ENCODE results near the gene COMT. TPM values are rescaled to one million over a fixed set of nuclear protein-coding genes. Genes with fewer than 3 reads are reported as not detected.
A peak's percentile ranks its signal among the peaks of the same experiment; 100 is the strongest.

COMT gene
- total and polyA plus RNA-seq, 9 of the 15 experiments (the other 6 are each of a cell fraction or from before 2014, with no cell fraction given), result 12.5 to 351 (median 155) TPM

DNA sequence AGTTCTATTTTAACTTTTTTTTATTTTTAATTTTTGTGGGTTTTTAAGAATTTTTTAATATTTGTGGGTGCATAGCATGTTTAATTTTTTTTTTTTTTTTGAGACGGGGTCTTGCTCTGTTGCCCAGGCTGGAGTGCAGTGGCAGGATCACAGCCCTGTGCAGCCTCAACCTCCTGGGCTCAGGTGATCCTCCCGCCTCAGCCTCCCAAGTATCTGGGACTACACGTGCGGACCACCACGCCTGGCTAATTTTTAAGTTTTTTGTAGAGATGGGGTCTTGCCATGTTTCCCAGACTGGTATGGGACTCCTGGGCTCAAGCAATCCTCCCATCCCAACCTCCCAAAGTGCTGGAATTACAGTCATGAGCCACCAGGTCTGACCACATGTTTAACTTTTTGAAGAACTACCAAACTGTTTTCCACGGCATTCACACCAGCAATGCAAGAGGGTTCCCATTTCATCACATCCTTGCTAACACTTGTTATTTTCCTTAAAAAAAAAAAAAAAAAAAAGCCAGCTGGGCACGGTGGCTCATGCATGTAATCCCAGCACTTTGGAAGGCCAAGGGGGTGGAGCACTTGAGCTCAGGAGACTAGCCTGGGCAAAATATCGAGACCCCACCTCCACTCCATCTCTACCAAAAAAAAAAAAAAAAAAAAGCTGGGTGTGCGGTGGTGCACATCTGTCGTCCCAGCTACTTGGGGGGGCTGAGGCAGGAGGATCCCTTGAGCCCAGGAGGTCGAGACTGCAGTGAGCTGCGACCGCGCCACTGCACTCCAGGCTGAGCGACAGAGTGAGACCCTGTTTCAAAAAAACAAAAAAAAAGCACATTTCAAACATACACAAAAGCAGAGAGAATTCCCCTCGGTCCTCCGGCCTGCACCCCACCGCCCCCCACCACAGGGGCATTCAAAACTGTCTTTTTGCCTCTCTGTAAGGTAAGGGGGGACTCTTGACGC lies 16.8 kb downstream of the COMT start (continued):
- TF ChIP-seq, protein P1, sequence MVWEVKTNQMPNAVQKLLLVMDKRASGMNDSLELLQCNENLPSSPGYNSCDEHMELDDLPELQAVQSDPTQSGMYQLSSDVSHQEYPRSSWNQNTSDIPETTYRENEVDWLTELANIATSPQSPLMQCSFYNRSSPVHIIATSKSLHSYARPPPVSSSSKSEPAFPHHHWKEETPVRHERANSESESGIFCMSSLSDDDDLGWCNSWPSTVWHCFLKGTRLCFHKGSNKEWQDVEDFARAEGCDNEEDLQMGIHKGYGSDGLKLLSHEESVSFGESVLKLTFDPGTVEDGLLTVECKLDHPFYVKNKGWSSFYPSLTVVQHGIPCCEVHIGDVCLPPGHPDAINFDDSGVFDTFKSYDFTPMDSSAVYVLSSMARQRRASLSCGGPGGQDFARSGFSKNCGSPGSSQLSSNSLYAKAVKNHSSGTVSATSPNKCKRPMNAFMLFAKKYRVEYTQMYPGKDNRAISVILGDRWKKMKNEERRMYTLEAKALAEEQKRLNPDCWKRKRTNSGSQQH (CRISPR knock-in tag; IDR thresholded peaks at IDR 0.05), result 0 out of 2 replicates have a peak, but pooled peaks have one; percentile 17
- TF ChIP-seq EWSR1 (IDR thresholded peaks at IDR 0.05; ENCODE audit: borderline replicate concordance, low read depth, partially characterized antibody), result no peak
- TF ChIP-seq, protein P2, sequence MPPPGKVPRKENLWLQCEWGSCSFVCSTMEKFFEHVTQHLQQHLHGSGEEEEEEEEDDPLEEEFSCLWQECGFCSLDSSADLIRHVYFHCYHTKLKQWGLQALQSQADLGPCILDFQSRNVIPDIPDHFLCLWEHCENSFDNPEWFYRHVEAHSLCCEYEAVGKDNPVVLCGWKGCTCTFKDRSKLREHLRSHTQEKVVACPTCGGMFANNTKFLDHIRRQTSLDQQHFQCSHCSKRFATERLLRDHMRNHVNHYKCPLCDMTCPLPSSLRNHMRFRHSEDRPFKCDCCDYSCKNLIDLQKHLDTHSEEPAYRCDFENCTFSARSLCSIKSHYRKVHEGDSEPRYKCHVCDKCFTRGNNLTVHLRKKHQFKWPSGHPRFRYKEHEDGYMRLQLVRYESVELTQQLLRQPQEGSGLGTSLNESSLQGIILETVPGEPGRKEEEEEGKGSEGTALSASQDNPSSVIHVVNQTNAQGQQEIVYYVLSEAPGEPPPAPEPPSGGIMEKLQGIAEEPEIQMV (tag; conservative IDR thresholded peaks at IDR 0.05; ENCODE audit: low read depth), result no peak
- 0 out of 2 replicates have a peak, but pooled peaks have one; percentile 26 for TF ChIP-seq DMBX1 (CRISPR knock-in tag; IDR thresholded peaks at IDR 0.05; ENCODE audit: borderline replicate concordance)
- TF ChIP-seq, protein P3, sequence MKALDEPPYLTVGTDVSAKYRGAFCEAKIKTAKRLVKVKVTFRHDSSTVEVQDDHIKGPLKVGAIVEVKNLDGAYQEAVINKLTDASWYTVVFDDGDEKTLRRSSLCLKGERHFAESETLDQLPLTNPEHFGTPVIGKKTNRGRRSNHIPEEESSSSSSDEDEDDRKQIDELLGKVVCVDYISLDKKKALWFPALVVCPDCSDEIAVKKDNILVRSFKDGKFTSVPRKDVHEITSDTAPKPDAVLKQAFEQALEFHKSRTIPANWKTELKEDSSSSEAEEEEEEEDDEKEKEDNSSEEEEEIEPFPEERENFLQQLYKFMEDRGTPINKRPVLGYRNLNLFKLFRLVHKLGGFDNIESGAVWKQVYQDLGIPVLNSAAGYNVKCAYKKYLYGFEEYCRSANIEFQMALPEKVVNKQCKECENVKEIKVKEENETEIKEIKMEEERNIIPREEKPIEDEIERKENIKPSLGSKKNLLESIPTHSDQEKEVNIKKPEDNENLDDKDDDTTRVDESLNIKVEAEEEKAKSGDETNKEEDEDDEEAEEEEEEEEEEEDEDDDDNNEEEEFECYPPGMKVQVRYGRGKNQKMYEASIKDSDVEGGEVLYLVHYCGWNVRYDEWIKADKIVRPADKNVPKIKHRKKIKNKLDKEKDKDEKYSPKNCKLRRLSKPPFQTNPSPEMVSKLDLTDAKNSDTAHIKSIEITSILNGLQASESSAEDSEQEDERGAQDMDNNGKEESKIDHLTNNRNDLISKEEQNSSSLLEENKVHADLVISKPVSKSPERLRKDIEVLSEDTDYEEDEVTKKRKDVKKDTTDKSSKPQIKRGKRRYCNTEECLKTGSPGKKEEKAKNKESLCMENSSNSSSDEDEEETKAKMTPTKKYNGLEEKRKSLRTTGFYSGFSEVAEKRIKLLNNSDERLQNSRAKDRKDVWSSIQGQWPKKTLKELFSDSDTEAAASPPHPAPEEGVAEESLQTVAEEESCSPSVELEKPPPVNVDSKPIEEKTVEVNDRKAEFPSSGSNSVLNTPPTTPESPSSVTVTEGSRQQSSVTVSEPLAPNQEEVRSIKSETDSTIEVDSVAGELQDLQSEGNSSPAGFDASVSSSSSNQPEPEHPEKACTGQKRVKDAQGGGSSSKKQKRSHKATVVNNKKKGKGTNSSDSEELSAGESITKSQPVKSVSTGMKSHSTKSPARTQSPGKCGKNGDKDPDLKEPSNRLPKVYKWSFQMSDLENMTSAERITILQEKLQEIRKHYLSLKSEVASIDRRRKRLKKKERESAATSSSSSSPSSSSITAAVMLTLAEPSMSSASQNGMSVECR (CRISPR knock-in tag; IDR thresholded peaks at IDR 0.05), result no peak
- TF ChIP-seq ZSCAN32 (CRISPR knock-in tag; IDR thresholded peaks at IDR 0.05), result no peak
- TF ChIP-seq MCM7 (IDR thresholded peaks at IDR 0.05), result no peak
- no peak for TF ChIP-seq ZNF134 (CRISPR knock-in tag; conservative IDR thresholded peaks at IDR 0.05)
- no peak for TF ChIP-seq RFX5 (IDR thresholded peaks at IDR 0.05; ENCODE audit: low read depth, low read length)
- TF ChIP-seq NFIC (IDR thresholded peaks at IDR 0.05), result no peak
- TF ChIP-seq ZNF778 (CRISPR knock-in tag; IDR thresholded peaks at IDR 0.05), result no peak
- TF ChIP-seq MTA2 (IDR thresholded peaks at IDR 0.05; ENCODE audit: low read depth), result peak; percentile 17; the same call in 1 of the 2 replicates
- 0 out of 2 replicates have a peak, but pooled peaks have one; percentile 12 for TF ChIP-seq PHF8 (IDR thresholded peaks at IDR 0.05; ENCODE audit: borderline replicate concordance, low read length)
- TF ChIP-seq RAD51 (IDR thresholded peaks at IDR 0.05; ENCODE audit: borderline replicate concordance, low read depth), result no peak
